ENCODE results near the gene IL1RL2.

Gene IL1RL2

DNA sequence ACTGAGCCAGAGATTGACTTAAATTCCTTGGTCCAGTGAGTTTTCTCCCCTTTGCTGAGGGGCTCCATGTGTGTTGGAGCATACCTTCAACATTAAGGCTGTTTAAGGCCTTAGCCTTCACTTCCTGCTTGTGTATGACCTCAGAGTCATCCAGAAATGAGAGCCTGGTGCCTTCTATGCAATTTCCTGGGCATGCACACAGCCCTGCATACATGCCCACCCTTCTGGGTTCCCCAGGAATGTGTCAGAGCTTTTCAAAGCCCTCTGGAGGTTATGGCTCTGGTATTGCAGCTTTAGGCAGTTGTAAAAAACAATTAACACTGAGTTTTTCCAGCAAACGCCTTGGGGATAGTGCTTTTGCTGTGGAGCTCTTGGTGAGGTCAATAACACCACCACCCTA, 27.5 kb upstream of the IL1RL2 start:
- no peak for DNase-seq

DNA sequence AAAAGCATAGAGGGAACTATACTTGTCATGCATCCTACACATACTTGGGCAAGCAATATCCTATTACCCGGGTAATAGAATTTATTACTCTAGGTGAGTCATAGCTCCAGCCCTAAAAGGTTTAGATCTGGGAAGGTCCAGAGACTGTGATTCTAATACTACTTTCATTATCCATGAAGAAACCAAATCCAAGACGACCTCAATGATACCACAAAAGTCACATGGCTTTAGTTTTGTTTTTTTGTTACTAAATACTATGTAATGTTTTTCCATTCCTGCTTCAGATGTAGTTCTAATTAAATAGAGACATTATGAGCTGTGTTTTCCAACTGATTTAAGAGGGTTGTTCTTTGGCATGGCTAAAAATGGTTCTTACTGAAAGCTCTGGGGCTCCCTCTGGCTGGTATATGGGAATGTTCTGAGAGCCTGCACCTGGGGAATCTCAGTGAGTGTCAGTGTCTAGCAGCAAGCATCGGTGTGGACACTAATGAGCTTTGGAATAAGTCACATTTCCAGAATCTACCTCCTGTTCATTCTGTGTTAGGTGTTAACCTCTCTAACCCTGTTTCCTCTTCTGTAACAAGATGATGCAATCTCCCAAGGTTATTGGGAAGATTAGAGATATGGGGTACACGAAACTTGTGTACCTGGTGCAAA, 20.5 kb upstream of the IL1RL2 start:
- peak; percentile 17 for DNase-seq

DNA sequence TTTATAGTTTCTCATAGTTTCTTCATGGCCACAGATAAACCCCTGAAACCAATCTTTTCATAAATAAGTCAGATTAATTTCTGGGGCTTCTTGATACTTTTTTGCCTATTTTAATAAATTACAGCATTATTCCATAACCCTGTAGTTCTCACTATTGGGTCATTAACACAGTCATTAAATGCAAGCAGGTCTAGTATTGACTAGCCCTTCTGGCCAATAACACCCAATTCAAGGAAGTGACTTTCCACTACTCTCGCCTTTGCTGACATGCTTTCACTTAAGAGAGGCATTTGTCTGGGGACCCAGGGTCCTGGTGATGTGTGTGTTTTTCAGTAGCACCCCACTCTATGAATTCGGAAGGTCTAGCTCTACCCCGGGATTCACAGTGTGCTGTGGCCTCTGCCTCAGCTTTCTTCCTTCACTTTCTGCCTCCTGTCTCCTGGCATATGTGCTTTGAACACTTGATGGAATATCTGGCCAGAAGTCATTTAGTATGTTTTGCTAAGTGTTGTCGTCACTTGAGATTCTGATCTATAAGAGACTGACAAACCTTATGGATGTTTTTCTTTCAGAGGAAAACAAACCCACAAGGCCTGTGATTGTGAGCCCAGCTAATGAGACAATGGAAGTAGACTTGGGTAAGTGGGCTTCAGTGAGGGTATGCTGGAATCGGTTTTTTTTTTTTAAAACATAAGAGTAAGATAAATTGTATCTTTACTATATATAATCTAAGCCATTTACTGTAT, 18.6 kb upstream of the IL1RL2 start:
- no peak for DNase-seq

DNA sequence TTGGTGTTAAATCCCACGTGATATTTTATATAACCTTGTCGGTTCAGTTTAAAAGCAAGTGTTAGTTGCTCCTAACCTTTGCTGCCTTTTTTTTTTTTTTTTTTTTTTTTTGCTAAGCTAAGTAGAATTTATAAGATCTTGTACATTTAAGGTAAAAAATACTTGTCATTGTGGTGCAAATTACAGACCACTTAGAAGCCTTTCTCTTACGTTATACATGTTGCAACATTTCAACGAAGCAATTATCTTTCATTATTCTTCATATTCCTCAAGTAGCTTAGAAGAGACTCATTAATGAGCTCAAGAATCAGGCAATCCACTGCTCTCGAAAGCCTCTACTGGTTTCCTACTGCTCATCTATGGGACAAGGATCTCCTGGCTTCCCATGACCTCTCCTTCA, 14.9 kb upstream of the IL1RL2 start:
- no peak for DNase-seq

DNA sequence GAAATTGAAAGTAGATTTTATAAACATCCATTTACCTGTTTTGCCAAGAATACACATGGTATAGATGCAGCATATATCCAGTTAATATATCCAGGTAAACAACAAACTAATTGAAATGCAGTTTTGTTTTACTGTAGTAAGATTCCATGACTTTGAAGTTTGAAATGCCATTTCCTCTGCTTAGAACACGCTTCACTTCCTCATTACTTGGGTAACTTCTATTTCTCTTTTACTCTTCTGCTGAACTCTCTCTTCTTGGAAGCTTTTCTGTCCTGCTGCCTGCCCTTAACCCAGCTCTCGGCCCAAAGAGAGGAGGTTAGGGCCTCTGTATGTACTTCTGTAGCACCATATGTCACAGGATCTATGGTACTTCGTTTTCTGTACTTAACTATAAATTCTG, 14.1 kb upstream of the IL1RL2 start:
- no peak for DNase-seq

DNA sequence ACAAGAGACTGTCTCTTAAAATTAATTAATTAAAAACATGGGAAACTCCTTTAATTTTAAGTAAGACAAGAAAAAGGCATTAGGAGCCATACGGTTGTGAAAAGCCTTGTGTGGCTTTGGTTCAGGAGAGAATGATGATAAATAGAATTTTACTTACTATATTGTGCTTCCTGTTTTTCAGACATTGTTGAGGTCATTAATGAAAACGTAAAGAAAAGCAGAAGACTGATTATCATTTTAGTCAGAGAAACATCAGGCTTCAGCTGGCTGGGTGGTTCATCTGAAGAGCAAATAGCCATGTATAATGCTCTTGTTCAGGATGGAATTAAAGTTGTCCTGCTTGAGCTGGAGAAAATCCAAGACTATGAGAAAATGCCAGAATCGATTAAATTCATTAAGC, 10.7 kb upstream of the IL1RL2 start:
- no peak for DNase-seq

DNA sequence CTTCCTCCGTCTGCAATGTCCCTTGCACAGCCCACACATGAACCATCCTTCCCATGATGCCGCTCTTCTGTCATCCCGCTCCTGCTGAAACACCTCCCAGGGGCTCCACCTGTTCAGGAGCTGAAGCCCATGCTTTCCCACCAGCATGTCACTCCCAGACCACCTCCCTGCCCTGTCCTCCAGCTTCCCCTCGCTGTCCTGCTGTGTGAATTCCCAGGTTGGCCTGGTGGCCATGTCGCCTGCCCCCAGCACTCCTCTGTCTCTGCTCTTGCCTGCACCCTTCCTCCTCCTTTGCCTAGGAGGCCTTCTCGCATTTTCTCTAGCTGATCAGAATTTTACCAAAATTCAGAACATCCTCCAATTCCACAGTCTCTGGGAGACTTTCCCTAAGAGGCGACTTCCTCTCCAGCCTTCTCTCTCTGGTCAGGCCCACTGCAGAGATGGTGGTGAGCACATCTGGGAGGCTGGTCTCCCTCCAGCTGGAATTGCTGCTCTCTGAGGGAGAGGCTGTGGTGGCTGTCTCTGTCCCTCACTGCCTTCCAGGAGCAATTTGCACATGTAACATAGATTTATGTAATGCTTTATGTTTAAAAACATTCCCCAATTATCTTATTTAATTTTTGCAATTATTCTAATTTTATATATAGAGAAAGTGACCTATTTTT, 8.9 kb upstream of the IL1RL2 start:
- no peak for DNase-seq

DNA sequence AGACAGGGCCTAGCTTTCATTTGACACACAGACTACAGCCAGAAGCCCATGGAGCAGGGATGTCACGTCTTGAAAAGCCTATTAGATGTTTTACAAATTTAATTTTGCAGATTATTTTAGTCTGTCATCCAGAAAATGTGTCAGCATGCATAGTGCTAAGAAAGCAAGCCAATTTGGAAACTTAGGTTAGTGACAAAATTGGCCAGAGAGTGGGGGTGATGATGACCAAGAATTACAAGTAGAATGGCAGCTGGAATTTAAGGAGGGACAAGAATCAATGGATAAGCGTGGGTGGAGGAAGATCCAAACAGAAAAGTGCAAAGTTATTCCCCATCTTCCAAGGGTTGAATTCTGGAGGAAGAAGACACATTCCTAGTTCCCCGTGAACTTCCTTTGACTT, 7.8 kb upstream of the IL1RL2 start:
- DNase-seq = no peak

DNA sequence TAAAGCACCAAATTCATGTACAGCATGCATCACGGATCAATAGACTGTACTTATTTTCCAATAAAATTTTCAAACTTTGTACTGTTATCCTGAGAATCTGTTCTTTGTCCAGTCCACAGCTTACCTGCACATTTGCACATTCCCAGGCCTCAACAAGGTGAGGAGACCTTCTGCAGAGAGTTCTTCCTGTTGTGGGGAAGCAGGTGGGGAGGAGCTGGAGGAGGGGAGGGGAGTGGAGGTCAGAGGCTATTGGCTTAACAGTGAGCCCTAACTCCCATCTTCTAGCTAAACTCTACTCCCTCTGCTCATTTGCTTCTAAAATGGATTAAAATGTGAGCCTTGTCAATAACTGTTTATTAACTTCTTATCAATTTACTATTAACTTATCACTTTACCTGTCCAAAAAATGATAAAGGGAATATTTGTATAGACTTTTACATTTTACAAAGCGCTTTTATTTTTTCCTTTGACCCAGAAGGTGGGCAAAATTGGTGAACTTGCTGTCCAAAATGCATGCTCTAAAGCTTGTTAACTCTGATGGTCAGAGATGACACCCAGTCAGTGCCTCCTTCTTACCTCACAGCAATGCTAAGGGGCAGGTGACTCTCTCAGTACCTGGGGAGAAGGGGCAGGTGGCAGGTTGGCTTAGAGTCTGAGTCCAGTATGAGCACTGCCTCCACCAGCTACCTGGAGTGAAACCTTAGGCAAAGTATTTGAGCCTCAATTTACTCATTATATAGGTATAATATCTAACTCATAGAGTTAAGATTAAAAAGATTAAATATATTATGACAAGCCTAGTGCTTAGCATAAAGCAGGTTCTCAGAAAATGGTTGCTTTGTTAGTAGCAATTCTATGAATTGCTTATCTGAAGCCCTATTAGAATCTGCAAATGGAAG, 6.8 kb upstream of the IL1RL2 start:
- DNase-seq = no peak

DNA sequence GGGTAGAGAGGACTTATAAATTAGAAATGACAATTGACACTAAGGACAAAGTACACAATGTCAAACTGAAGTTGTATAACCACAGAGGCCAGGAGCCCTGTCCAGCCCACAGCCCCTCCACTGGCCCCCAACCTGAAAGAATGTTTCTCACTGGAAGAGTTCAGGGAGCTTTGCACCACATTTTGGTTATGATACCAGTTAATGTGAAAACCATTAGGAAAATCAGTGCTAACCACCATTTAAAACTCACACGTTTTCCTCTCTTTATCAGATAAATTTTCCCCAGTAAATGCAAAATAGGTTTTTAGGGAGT, 6.2 kb upstream of the IL1RL2 start:
- no peak for DNase-seq

DNA sequence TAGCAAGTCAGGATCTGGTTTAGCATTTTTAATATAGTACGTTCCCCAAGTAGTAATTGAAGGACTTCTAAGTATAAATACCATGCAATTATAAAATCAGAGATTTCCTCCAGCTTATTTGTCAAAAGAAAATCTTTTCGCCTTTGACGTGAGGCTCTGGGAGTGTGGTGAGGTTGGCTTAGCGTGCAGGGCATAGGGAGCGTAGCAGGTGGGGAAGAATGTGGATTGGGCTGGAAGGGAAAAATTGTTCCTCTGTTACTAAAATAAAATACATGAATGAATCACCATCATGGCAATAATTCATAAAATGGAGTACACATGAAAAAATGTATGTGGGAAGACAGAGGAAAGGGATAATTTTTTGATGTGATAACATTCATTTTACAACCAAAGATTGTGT, 5.4 kb upstream of the IL1RL2 start:
- DNase-seq = no peak

DNA sequence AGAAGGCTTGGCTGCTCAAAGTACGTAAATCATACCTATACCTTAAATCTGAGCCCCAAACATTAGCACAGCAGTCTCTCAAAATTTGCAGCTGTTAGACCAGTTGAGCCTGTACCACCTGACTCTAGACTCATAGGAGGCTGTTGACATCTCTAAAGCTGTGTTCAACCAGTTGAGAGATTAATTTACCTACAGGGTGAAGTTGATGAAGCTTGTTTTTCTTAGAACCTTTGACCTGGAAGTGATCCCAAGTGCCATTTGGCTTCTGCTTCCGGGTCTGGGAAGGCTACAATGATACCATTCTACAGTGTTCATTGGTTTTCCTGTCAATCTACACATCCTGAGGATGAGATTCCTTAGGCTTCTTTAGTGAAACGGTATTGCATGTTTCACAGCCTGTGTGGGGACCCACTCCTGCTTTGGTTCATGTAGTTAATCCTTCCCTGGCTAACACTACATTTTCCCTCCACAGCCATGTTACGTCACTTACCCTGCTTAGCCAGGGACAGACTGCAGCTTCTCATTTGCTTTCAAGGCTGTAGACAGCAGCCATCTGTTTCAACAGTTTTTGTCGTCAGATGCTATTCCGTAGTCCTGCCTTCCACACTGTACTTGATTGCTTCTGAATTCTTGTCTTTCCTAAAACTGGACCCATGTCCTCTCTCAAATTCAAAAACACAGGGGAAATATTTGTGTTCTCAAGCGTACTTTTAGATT, 4.7 kb upstream of the IL1RL2 start:
- peak; percentile 9 for DNase-seq

DNA sequence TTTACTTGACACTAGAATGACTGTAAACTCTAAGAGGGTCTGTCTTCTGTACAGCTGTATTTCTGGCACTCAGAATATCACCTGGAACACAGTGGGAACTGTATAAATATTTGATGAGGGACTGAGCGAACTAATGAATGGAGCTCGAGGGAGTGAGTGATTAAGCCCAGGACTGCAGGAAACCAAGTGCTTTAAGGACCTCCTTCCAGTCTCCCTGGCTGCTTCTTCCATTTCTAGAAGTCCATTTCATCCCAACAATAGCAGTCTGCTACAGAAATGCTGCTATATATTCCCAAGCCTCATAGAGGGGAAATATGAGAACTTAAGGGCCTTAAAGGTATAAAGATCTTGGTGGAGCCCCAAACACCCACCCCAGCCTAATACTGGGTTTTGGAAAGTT, 2.8 kb upstream of the IL1RL2 start:
- no peak for DNase-seq

DNA sequence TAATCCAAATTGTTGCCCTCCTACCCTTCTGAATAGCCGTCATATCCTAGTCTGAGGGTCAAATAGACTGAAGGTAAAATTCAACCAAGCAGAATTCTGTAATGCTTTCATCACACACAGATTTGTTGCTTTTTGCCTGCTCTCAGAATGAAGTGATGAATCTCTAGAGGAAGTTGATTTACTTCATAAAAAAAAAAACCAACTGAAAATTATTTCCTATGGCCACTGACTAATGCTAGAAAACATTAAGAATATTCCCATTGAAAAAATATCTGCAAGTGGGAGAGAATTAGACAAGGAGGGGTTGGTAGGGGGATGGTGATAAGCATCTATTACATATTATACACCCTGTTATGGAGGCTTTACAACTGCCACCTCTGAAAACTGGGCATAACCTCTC, 2.3 kb upstream of the IL1RL2 start:
- no peak for DNase-seq

DNA sequence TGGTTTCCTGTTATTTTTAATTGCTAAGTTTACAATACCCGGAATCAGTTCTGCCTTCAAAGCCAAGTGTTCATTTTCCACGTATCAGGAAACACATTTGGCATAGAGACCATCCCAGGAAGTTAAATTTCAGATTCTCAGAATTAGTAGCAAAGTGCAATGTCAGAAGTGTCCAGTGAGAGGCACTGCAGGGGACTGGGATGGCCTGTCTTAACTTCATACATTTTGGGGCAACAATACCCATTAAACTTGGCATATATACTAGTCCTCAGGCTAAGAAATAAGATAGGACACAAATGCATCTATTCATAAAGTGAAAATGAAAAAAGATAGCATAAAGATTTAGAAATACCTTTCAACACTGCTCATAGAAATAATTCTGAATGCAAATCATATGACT, 1.5 kb upstream of the IL1RL2 start:
- no peak for DNase-seq

DNA sequence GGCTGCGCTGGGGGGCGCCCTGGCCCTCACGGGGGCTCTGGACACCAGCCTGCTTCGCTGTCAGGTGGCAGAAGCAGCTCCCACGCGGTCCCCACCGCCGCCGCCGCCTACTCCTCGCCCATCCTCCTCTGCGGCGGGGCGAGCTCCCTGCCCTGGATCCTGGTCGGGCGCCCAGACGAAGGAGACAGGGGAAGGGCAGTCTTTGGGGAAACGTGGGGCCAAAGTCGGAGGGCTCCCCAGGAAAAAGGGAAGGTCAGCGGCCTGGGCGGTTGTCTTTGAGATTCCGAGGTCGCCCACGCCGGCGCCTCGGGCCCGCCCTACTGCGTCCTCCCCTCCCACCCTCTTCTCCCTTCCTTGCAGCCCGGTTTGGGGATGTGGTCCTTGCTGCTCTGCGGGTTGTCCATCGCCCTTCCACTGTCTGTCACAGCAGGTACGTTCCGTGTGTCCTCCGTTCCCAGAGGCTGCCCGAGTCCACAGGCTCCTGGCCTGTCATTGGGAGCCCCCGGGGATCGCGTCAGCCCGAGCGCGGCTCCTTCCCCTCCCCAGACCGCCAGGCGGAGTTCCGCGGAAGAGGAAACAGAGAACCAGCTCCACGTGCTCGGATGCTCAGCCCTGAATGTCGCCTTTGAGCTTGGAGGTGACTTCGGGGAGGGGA, 800 bp downstream of the IL1RL2 start:
- peak; percentile 72 for DNase-seq

DNA sequence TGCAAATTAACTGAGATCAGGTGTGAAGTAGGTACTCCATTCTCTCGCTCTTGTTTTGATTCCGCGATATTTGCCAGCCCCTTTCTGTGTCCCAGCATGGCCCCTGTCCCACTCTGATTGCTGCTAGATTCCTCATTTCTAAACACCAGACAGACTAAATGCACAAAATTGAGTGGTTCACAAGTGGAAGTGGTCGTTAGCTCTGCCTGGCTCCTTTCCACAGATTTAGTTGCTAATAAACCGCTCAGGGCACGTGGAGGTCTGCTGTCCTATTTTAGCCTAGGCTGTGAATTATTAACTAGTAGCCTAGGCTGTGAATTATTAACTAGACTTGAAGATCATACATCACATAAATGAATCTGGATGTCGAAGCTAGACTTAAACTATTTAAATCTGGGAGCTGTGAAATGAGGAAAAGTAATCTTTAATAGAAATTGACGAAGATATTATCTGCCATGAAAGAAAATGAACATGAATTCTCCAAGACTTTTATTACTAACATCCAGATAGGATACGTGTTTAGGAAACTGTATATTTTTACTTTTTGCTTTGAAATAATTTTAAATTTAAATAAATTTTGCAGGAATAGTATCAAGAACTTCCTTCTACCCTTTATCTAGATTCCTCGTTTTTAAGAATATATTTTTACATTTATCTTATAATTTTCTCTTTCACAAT, 3.7 kb downstream of the IL1RL2 start:
- peak; percentile 24 for DNase-seq

DNA sequence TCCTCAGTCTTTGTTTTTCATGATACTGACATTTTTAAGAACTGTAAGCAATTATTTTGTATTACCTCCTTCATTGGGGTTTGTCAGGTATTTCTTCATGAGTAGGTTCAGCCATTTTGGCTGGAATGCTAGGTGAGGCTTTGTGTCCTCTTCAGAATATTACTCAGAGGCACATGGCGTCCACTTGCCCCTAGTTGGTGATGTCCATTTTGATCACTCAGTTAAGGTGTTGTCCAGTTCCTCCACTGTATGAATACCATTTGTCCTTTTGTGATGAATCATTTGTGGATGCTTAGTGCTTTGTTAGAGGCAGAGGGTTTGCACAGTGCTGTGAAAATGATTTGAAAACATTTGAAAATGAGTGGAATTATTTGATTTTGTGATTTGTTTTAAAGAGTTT, 4.7 kb downstream of the IL1RL2 start:
- no peak for DNase-seq

DNA sequence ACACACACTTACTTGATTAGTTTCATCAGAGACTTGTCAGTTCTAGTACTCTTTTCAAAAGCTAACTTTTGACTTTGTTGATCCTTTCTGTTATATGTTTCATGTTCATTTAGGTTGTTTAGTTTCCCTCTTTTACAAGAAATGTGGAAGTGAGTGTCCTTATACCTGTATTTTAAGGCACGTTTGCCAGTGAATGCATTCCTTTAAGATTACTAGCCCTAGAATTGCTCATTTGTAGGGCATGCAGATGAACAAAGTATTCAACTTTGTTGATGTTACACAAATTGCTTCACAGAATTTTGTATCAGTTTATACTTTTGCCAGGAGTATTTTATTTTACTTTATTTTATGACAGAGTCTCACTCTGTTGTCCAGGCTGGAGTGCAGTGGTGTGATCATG, 6.3 kb downstream of the IL1RL2 start:
- DNase-seq = no peak

DNA sequence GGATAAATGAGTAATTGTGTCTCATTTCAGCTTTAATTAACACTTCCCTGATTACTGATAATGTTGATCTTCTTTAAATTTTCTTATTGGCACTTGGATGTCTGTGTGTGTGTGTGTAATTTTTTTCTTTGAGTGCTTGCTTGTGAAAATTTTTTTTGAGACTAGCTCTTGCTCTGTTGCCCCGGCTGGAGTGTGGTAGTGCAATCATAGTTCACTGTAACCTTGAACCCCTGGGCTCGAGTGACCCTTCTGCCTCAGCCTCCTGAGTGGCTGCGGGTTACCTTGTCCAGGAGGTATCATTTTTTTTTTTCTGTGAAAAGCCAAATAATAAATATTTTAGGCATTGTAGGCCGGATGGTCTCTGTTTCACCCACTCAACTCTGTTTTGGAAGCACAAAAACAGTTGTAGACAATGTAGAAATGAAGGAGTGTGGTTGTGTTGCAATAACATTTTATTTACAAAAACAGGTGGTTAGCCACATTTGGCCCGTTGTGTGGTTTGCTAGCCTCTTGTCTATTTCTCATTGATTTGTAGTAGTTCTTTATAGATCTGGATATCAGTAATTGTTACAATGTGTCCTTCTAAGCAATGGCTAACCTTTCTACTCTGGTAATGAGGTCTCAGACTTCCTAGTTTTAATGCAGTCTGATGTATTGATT, 7.9 kb downstream of the IL1RL2 start:
- DNase-seq = no peak
